IPS DF 4.7 (cell line): ENCODE measurements around the gene TNIP1.

Experiments used
- DNase-seq: peaks from one replicate; pipeline ENCODE4 v3.0.0-alpha.2; 2013; ENCODE audit warnings: low spot score; ENCODE audit errors: extremely low read depth

TNIP1 gene

DNA sequence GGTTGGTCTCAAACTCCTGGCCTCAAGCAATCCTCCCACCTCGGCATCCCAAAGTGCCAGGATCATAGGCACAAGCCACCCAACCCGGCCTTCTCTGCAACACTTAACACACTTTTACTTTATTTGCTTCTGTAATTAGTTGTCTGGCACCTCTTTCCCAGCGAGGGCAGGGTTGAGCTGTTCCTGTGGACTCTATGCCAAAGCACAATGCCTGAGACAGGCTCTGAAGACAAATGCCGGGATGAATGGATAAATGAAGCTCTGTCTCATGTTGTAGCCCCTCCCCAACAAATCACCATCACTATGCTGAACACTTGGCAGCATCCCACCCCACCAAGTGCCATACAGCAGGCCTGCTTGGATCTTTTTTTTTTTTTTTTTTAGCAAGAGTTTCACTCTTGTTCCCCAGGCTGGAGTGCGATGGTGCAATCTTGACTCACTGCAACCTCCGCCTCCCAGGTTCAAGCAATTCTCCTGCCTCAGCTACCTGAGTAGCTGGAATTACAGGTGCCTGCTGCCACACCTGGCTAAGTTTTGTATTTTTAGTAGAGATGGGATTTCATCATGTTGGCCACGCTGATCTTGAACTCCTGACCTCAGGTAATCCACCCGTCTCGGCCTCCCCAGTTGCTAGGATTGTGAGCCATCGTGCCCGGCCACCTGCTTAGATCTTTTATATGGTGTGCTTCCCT, 39.1 kb downstream of the TNIP1 start:
- DNase-seq, result no peak

- DNase-seq, result no peak
Observed at GRCh38 chr5:151040211-151040747, 40.6 kb downstream of the TNIP1 start.

- no peak for DNase-seq
Observed at GRCh38 chr5:151039665-151040064, 41.2 kb downstream of the TNIP1 start.

DNA sequence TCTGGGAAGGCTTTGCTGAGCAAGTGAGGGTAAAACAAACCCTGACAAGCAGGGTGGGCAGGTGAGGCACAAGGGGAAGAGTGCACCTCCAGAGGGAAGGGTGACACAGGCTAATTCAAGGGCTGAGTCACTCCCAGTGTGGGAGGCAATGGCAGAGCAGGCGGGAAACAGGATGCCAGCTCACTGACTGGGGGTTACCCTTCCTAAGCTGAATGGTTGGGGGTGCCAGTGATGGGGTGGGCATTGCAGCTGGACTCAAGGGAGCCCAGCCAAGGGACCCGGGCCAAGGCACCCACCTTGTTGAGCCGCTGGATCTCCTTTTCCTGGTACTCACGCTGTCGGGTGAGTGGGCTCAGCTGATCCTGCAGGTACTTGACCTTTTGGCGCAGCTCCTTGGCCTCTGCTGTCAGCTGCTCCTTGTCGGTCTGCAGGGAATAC, 42.0 kb downstream of the TNIP1 start:
- no peak for DNase-seq

DNA sequence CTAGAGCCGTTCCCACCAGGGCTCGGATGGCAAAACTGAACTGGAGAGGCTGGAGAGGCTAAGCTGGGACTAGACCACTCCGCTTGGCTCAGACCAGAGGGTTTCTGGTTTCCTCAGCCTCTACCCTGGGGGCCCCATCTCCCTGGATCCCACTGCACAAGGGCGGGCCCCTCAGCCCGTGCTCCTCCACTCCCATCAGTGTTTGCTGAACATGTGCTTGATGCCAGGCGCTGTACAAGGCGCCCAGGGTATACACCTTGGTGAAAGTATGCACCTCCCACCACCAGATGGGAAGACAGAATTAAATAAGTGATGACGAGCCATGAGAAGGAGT, 42.5 kb downstream of the TNIP1 start:
- DNase-seq, result no peak

DNA sequence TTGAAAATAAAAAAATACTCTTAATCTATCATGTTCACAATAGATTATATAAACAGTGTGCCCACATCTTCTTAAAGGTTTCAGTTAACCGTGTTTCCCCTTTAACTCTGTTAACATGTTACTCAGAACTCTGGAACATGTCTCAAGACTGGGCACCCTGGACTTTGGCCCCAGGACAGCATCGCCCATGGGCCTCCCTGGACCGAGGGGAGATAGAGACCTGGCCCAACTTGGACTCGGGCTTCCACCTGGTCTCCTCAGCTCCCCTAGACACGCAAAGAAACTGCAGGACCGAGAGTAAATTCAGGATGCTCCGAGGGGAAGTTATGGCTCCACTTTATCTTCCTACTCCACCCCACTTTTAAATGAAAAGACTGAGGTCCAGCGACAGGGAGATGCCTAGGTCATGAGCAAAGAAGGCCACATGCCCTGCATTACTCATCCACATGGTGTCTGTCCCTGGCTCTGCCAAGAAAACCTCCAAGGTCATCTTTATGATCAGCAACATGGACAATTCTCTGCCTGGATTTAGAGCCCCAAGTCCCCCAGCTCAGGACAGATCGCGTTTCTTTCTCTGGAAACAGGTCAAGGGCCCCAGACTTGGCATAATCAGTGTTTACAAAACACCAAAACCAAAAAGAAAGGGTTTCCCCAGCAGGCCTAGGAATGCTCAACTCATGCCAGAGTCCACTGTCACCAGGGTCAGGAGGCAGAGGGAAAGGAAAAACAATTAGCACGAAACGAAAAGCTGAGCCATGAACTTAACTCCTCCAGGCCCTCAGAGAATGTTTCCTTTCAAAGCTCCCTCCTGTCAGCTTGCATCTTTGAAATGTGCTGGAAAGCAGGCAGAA, 43.0 kb downstream of the TNIP1 start:
- no peak for DNase-seq

GRCh38 chr5:151036556-151036955, 44.3 kb downstream of the TNIP1 start:
- DNase-seq, result no peak

DNA sequence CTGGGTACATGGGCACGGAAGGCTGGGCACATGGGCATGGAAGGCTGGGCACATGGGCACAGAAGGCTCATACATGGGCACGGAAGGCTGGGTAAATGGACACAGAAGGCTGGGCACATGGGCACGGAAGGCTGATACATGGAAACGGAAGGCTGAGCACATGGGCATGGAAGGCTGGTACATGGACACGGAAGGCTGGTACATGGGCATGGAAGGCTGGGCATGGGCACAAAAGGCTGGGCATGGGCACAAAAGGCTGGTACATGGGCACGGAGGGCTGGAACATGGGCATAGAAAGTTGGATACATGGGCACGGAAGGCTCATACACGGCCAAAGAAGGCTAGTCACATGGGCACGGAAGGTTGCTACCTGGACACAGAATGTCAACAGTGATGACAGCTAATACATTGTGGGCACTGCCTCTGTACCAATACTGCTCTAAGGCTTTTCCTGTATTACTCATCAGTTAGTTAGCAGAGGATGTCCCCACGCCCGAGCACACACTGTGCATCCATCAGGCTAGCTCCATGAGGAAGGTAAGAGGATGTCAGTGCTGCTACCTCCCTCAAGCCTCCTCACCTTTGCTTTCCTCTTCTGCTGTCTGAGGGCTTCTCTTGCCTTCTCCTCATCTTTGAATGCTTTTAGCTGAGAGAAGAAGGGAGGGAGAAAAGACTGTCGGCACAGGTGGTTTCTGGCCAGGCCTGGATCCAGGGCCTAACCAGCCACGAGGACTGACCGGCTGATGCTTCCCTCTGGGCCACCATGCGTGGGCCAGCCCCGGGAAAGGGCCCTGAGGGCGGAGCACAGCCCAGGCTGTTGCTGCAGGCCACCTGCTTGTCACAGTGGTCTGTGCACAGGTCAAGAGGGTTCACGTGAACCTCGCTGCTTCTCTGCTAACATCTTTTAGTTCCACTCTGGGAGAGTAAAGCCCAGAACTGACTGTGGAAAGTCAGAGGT, 46.1 kb downstream of the TNIP1 start:
- DNase-seq, result no peak

DNA sequence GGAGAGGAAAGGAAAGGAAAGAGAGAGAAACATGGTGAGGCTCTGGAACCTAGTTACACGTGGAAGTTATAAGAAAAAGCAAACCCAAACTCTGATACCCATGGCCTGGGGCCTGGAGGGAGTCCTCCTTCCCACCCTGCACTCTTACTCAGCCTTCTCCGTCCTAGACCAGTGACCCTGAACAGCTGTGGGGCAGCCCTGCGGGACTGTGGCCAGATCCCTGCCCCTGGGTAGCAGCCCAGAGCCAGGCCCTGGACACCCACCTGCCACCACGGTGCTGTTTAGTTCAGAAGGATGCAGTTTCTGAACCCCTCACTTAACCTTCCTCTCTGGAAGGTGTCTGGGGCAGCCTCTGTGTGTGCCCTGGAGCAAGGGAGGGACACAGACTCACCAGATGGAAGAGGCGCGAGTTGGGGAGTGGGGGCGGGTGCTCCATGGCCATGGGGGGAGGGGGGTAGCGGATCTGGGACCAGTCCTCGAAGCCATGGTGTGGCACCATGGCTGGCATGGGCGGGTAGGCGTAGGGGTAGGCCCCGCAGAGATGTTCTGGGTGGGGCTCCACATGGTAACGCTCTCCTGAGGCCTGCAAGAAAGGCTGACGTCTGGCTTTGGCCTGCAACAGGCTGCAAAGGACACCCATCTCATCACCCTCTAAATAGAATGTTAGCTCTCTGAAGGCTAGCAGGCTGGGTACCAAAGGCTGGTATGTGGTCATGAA, 47.5 kb downstream of the TNIP1 start:
- no peak for DNase-seq

- no peak for DNase-seq
Observed at GRCh38 chr5:151031554-151031953, 49.3 kb downstream of the TNIP1 start.

DNA sequence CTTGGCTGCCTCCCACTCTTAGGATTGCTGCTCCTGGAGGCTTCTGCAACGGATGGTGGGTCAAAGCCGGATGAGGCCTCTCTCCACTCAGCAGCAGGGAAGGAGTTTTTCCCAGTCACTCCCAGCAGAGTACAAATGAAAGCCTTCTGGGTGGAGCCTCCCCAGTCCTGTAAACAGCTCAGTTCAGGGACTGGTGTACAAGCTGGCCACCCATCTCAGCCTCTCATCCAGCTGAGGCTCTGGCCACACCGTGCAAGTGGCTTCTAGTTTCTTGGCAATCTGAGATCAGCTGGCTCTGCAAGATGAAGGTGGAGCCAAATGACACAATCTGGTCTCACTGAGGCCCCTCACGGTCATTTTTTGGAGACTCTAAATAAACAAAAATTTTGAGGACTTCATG, 50.5 kb downstream of the TNIP1 start:
- DNase-seq, result no peak

DNA sequence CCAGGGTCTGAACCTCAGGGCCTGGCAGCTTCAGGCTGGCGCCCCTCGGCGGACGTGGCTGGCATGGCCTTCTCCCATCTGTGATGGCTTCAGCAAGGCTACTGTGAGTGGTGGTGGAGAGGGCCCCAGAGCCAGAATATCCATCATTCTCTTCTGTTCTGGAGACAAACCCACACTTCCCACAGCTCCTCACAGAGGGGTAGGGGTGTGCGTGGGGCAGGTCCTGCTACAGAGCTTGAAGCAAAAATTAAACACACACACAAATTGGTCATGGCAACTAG, 50.8 kb downstream of the TNIP1 start:
- no peak for DNase-seq

DNA sequence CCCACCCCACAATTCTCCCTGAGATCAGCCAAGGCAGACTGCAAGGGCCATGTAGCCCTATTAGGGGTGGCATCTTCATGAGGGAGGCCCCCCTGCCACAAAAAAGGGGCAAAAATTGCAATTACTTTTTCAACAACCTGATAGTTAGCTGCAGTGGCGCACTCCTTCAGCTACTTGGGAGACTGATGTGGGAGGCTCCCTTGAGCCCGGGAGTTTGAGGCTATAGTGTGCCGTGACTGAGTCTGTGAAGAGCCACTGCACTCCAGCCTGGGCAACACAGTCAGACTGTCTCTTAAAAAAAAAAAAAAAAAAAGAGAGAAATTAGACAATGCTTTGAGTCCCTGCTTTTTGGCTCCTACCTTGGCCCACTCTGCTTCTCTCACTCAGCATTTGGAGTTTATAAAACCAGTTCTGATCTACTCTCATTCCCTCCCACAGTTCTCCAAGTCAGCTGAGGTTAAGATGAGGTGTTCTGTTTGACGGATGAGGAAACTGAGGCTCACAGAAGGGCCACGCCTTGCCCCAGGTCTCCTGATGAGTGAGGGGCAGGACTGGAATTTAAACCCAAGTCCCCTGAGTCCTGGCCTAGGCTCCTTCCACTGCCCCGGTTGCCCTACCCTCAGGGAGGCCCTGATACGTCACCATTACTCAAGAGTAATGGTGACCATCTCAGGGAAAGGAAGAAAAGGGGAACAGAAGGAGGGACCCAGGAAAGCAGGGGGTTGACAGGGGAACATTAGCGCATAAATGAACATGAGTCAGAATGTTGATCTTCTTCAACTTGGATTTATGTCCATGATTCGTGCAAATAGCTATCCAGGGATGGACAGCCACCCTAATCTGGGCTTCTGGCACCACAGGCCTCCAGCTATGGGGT, 51.4 kb downstream of the TNIP1 start:
- no peak for DNase-seq

DNA sequence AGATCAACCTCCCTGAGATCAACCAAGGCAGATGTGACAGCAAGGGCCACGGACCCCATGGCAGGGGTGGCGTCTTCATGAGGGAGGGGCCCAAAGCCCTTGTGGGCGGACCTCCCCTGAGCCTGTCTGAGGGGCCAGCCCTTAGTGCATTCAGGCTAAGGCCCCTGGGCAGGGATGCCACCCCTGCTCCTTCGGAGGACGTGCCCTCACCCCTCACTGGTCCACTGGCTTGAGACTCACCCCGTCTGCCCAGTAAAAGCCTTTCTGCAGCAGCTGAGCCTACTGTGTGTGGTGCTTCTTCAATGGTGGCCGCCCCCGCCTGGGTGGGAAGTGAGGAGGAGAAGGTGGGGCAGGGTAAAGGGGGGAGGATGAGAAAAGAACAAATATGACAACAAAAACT, 52.1 kb downstream of the TNIP1 start:
- DNase-seq, result no peak

GRCh38 chr5:151027961-151028479, 52.8 kb downstream of the TNIP1 start:
- no peak for DNase-seq

- no peak for DNase-seq
Observed at GRCh38 chr5:151026679-151027078, 54.2 kb downstream of the TNIP1 start.

DNA sequence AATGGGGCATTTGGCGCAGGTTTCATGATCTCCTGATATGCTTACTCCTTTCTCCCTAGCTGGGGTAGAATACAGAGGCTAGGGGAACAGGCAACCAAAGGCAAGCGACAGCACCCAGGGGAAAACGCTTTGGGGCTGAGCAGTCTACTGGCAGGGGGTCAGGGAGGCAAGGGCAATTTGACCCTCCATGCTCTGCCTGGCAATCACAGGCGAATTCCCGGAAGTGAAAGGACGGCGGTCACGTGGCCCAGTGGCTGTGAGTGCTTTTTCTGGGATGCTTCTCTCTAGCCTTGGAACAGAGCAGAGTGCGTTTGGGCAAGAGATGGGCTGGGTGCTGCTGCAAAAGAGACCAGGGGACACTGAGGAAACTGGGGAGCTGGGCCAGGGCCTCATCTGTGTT, 54.7 kb downstream of the TNIP1 start:
- DNase-seq, result no peak

DNA sequence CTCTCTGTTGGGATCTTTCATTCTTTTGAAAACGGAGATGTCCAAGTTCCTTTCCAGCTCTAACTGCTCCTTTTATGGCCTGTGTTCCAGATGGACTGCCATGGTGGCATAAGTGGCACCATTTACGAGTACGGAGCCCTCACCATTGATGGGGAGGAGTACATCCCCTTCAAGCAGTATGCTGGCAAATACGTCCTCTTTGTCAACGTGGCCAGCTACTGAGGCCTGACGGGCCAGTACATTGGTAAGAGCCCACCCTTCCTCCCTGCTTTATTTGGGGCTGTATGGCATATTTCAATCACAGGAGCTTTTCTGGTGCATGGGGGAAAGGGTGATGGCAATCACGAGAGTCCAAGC, 55.6 kb downstream of the TNIP1 start:
- no peak for DNase-seq

DNA sequence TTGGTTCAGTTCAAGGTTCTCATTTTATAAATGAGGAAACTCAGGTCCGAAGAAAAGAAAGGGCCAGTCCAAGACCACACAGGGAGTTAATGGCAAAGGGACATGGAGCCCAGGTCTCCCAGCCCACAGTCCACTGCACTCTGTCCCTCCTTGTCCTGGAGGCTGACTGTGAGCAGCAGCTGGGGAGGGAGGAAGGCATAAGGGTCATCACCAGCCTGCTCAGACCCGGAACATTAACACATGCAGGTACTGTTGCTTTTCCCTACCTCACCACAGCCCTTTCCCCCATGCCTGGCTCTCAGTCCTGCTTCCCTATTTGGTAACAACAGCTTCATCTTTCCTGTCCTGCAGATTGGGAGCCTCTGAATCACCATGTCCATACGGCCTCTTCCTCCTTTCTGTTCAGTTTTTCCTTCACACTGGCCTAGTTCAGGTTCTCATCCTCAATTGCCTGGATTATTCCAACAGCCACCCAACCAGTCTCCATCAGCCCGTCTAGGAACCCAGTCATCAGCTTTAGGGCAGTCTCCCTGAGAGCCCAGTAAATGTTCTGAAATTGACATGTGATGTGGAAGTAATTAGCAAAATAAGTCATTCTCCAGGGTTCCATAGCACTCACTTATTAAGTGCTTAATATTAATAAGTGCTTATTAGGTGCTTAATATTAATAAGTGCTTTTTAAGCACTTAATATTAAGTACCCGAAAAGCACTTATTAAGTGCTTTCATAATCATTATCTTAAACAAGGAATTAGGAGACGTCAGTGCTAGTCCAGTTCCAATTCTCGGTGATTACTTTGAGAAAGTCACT, 56.2 kb downstream of the TNIP1 start:
- no peak for DNase-seq
